OCI-LY1 (cell line): ENCODE measurements around the gene THBS3.

Experiments used
- EZH2 ChIP-seq: fragments of 200-600 bp; sonication (generic), shearing (Covaris generic); IDR thresholded peaks from 2 replicates; pipeline ENCODE4 v1.8.0; 2017; ENCODE audit warnings: borderline replicate concordance, mixed run types, mild to moderate bottlenecking, antibody characterized with exemption, low read length, moderate library complexity, mixed read lengths
- TF ChIP-seq, protein P1 (sequence below): fragments of 200-600 bp; sonication (generic), shearing (Covaris generic); IDR thresholded peaks from 2 replicates; pipeline ENCODE4 v1.5.1; 2017; ENCODE audit warnings: mild to moderate bottlenecking, antibody characterized with exemption, low read length, moderate library complexity, mixed read lengths

DNA sequence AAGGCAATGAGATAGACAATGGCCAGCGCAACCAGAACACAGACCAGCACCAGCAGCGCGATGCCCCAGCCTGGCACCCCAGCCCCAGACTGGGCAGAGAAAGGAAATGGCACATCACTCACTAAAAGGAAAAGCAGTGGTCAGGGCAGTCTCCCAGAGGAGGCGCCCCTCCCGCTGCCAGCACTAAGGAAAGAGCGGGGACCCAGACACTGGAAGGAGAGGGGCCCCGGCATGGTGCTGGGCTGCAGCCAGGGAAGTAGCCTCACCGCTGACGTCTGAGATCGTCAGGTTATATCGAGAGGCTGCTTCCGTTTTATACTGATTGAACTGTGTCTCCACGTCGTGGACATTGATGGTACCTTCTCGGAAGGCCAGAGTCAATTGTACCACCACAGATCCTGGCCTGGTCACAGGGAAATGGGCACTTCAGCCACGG, 20.2 kb downstream of the THBS3 start:
- TF ChIP-seq, protein P1, sequence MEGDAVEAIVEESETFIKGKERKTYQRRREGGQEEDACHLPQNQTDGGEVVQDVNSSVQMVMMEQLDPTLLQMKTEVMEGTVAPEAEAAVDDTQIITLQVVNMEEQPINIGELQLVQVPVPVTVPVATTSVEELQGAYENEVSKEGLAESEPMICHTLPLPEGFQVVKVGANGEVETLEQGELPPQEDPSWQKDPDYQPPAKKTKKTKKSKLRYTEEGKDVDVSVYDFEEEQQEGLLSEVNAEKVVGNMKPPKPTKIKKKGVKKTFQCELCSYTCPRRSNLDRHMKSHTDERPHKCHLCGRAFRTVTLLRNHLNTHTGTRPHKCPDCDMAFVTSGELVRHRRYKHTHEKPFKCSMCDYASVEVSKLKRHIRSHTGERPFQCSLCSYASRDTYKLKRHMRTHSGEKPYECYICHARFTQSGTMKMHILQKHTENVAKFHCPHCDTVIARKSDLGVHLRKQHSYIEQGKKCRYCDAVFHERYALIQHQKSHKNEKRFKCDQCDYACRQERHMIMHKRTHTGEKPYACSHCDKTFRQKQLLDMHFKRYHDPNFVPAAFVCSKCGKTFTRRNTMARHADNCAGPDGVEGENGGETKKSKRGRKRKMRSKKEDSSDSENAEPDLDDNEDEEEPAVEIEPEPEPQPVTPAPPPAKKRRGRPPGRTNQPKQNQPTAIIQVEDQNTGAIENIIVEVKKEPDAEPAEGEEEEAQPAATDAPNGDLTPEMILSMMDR, result no peak
- no peak for TF ChIP-seq EZH2
